IgD-negative memory B cell (primary cell): ENCODE measurements around the gene FRMD4A. TPM values are rescaled to one million over a fixed set of nuclear protein-coding genes. Genes with fewer than 3 reads are reported as not detected.
A peak's percentile ranks its signal among the peaks of the same experiment; 100 is the strongest.

ENCODE experiments used
- H3K27ac Mint-ChIP-seq, 3 donors: one replicate each; pipeline ENCODE4 v1.8.0; 2020 to 2022; ENCODE audit warnings: mild to moderate bottlenecking in 3 of 3, mixed read lengths in 3 of 3, moderate library complexity in 1 of 3
- H3K27me3 Mint-ChIP-seq: one replicate; pipeline ENCODE4 v1.8.0; 2021; ENCODE audit warnings: mixed read lengths
- H3K36me3 Mint-ChIP-seq: one replicate; pipeline ENCODE4 v1.8.0; 2020; ENCODE audit warnings: mild to moderate bottlenecking, mixed read lengths
- H3K4me1 Mint-ChIP-seq, 3 donors: one replicate each; pipeline ENCODE4 v1.8.0; 2020 to 2022; ENCODE audit warnings: mixed read lengths in 3 of 3, mild to moderate bottlenecking in 1 of 3
- H3K4me3 Mint-ChIP-seq, 4 donors: one replicate each; pipeline ENCODE4 v1.8.0; 2020 to 2022; ENCODE audit warnings: mild to moderate bottlenecking in 4 of 4, mixed read lengths in 4 of 4, moderate library complexity in 3 of 4
- H3K9me3 Mint-ChIP-seq, 3 donors: one replicate each; pipeline ENCODE4 v1.8.0; 2020 to 2021; ENCODE audit warnings: mixed read lengths in 3 of 3, mild to moderate bottlenecking in 1 of 3
- polyA plus RNA-seq: library from polyadenylated mRNA; unstranded; fragments of 300-500 nt; fragmentation: Illumina TruSeq; gene quantifications from one replicate; pipeline ENCODE4 v1.2.3, GENCODE V29; 2021

The FRMD4A gene
- polyA plus RNA-seq, 1 donor from 2014 or later: 1.7 TPM

DNA sequence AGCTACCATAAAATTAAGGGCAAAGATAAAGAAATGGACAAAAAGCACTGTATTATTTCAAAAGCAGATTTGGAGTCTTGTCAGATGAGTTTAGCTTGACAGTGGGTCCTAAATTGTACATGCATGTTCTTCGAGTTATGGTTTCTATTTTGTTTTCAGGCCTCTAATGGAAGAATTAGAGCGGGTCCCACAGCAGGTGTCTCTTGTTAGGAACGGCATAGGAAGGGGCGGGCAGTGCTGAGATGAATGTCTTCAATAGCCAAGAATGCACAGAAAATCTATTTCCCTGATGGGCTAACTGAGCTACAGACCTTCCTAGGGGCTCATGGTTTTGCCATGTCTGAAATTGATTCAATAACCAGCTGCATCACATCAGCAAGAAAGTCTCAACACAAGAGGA is 304.4 kb downstream of the FRMD4A start:
- Mint-ChIP-seq H3K4me3 (peak overlapping the region in 1 of 4 donors; percentile 41), H3K9me3 (no peaks in the 10 kb centered on the region), H3K27ac (no peak overlapping the region), H3K27me3 (peaks cover 31% of the 10 kb centered on the region), H3K36me3 (no peaks in the 10 kb centered on the region), H3K4me1 (peaks cover 18 to 31% (median 22%) of the 10 kb centered on the region in 3 donors)

DNA sequence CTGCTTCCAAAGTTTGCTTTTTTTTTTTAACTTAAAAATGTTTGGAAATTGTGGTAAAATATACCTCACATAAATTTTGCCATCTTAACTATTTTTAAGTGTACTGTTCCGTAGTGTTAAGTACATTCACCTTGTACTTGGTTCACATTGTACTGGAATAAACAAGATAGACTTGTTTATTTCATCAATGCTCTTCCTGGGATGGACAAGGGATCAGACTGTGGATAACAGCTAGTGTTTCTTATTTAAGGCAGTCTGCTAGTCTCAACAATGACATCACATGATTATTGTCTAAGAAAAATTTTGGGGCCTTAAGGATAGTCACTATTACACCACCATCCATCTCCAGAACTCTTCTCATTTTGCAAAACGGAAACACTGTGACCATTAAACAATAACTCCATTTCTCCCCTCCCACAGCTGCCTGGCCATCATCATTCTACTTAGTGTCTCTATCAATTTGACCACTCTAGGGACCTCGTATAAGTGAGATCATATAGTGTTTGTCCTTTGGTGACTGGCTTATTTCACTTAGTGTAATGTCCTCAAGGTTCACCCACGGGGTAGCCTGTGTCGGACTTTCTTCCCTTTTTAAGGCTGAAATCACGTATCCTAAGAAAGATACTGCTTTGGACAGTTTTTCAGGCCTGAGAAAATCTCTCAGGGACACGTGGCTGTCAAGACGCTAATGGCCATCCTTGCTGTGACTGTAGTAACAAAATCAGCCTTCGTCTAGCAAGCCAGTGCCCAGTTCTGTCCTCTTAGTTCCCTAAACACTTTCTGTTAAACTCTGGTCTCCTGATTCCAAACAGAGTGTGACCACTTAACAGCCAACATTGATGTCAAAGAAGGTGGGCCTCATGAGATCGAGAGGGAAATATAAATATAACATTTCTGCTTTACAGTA is 305.2 kb downstream of the FRMD4A start:
- Mint-ChIP-seq H3K36me3 (no peaks in the 10 kb centered on the region), H3K27ac (peak overlapping the region in 1 of 3 donors; percentile 18), H3K9me3 (no peaks in the 10 kb centered on the region), H3K4me3 (no peak overlapping the region), H3K4me1 (peaks cover 18 to 31% (median 22%) of the 10 kb centered on the region in 3 donors), H3K27me3 (peaks cover 30% of the 10 kb centered on the region)

DNA sequence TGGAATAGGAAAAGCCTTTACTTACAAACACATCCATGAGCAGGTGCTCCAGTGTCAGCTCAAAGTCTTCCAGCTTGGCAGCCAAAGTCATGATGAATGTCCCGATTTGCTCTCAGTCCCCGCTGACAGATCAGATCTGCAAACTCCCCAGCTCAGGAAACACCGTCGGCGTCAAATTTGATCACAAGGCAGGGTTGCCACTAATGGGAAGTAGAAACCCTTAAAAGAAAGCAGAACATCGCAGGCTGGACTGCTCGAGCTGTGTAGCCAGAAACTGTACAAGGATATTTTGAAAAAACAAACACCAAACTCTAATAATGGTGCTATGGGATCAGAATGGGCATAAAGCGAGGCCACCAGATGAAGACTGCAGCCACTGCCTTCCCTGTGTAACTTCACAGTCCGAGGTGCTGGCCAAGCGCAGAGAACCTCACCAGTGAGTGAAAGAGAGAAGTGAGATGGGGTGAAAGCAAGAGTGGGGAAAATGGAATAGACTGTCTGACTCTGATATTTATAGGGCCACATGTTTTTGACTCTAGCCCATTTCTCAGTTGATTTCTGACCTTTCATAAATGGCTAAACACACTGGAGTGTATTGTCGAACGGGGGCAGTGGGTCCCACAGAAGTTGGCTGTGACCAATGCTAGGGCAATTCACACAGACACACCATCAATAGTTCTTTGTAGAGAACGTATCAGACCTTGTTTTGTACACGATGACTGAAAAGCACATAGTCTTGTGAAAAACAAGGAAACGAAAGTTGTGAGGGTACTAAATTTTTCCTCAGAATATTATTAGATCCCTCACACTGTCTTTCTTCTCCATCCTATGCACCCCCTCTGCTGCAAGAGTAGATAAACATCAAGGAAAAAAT is 306.2 kb downstream of the FRMD4A start:
- Mint-ChIP-seq H3K36me3 (no peaks in the 10 kb centered on the region), H3K9me3 (no peaks in the 10 kb centered on the region), H3K4me1 (peaks cover 22 to 33% (median 22%) of the 10 kb centered on the region in 3 donors), H3K27me3 (peaks cover 23% of the 10 kb centered on the region), H3K27ac (peak overlapping the region; percentile 8 to 71 (median 36)), H3K4me3 (peak overlapping the region; percentile 65 to 91 (median 88))

DNA sequence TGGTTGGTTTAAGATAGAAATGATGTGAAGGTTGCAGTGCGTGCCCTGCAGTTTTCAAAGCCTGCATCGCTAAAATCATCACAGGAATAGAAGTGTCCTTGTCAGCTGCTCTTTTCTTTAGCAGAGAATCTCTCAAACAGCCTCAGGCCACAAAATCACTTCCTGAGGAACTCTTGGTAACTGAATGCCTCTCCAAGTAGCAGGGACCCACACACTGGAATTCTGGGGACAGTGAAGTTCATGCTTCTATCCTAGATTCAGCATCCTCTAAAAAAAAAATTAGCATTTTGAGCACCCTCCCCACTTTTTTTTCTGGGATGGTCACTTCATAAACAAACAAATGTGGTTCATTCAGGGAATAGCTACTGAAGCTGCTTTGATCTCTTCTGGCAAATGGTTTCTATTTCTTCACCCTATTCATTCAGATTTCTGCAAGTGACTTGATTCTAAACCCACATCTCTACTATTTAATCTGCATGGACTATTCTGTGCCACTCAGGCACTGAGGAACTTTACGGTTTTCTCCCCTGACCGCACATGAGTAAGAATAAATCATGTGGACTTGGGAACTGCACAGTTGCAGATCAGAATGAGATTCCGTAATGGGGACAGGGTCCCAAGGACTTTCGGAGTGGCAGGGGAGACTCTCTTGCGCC is 306.9 kb downstream of the FRMD4A start:
- H3K9me3 Mint-ChIP-seq: peaks cover 0 to 2% (median 2%) of the 10 kb centered on the region in 3 donors
- peaks cover 18% of the 10 kb centered on the region for H3K27me3 Mint-ChIP-seq
- H3K27ac Mint-ChIP-seq: peak overlapping the region; percentile 8 to 36 (median 13)
- H3K4me3 Mint-ChIP-seq: peak overlapping the region; percentile 65 to 91 (median 88)
- H3K4me1 Mint-ChIP-seq: peaks cover 22 to 33% (median 23%) of the 10 kb centered on the region in 3 donors
- peaks cover 3% of the 10 kb centered on the region for H3K36me3 Mint-ChIP-seq

DNA sequence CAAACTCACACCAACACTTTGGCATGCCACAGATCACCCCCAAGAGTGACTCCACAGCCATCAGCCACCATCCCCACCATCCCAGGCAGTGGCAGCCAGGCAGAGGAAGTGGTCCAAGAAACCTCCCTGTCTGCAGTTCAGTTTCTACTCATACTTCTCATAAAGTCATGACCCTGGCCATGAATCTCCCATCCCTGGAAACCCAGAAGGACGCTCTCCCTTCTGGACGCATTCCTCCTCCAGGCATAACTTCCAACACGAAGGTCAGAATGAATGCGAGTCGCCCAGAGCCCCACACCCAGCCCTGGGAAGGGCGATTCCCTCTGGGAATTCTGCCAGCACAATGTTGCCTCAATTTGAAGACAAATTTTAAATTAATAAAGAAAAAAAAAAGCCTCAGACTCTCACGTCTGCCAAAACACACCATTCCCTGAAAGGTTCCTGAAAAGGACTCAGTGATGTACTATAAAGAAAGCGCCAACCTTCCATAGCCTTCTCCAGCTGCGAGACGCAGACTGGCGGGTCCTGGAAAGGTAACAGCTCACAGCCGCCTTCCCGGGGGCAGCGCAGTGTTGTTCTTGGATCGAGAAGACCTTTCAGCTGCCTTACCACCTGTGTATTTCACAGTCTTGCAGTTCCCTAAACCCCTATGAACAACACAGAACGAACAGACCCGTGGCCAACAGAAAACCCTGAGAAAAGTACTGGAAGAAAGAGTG is 307.6 kb downstream of the FRMD4A start:
- peaks cover 8% of the 10 kb centered on the region for H3K36me3 Mint-ChIP-seq
- H3K4me1 Mint-ChIP-seq: peaks cover 24 to 33% (median 28%) of the 10 kb centered on the region in 3 donors
- H3K27ac Mint-ChIP-seq: no peak overlapping the region
- H3K27me3 Mint-ChIP-seq: peaks cover 18% of the 10 kb centered on the region
- H3K4me3 Mint-ChIP-seq: peak overlapping the region; percentile 4 to 91 (median 88)
- peaks cover 3% of the 10 kb centered on the region in 3 donors for H3K9me3 Mint-ChIP-seq

DNA sequence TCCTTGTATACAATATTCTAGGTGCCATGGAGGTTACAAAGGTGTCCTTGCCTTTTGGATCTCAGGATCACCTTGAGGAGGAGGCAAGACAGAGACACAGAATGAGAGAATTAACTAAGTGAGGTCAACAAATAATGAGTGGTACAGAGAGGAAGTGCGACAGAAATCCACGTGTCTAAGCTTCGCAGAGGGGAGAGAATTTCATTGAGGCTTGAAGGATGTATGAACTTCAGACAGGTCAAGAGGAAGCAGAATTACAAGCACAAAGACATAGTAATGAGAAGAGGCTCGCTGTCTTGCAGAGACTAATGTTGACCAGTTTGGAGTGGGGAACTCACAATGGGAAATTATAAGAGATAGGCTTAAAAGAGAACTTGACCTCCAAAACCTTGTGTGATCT is 308.7 kb downstream of the FRMD4A start:
- peaks cover 3 to 6% (median 3%) of the 10 kb centered on the region in 3 donors for H3K9me3 Mint-ChIP-seq
- H3K4me3 Mint-ChIP-seq: peak overlapping the region in 3 of 4 donors; percentile 2 to 35 (median 4)
- H3K27me3 Mint-ChIP-seq: peaks cover 18% of the 10 kb centered on the region
- peaks cover 8% of the 10 kb centered on the region for H3K36me3 Mint-ChIP-seq
- peaks cover 24 to 34% (median 28%) of the 10 kb centered on the region in 3 donors for H3K4me1 Mint-ChIP-seq
- peak overlapping the region in 1 of 3 donors; percentile 1 for H3K27ac Mint-ChIP-seq

DNA sequence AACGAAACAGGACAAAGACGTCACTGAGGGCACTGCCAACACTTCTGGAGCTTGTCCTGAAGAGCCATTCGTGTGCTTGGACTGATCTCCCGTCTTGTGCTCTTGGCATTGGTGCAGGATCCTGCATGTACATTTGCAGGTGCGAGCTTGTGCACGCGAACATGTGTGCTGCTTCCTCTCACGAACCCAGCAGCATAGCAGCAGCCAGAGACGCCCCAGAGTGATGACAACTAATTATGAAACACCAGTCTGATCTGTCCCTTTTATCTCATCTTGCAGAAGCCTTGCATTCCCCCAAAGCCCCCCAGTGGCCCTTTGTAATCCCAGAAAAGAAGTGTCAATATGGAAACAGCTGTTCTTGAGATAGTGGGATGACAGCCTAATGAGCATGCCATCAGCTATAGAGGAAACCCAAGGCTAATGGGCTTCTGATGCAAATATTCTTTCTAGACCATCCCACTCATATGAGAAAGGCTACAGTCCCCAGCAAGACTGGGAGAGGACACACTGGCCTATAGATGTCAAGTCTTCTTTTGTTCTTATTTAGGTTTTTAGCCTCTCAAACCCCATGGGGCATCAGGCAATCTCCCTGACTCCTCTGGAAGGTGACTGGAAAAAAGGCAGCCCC is 310.6 kb downstream of the FRMD4A start:
- peak overlapping the region in 1 of 3 donors; percentile 54 for H3K27ac Mint-ChIP-seq
- peaks cover 36 to 47% (median 37%) of the 10 kb centered on the region in 3 donors for H3K4me1 Mint-ChIP-seq
- peaks cover 18% of the 10 kb centered on the region for H3K27me3 Mint-ChIP-seq
- H3K9me3 Mint-ChIP-seq: peaks cover 3 to 6% (median 3%) of the 10 kb centered on the region in 3 donors
- no peak overlapping the region for H3K4me3 Mint-ChIP-seq
- peaks cover 8% of the 10 kb centered on the region for H3K36me3 Mint-ChIP-seq

DNA sequence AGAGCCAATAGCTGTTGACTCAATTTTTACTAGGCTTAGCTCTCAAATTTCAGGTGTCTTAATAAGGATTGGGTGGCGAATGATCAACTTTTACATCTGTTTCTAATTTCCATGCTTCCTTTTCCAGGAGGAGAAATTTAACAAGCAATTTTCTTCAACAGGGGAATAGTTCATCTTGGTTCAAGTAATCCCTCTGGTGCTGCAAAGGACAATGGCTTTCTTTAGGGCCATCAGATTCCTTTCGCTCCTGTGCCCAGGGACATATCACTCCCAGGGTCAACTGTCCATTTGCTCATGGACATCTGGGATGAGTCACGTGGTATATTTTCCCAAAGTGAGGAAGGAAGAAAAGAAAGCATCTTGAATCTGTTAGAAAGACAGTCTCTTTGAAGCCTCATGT is 313.3 kb downstream of the FRMD4A start:
- peaks cover 6% of the 10 kb centered on the region for H3K27me3 Mint-ChIP-seq
- H3K36me3 Mint-ChIP-seq: peaks cover 8% of the 10 kb centered on the region
- no peak overlapping the region for H3K4me3 Mint-ChIP-seq
- no peak overlapping the region for H3K27ac Mint-ChIP-seq
- H3K4me1 Mint-ChIP-seq: peaks cover 22 to 27% (median 24%) of the 10 kb centered on the region in 3 donors
- peaks cover 3 to 6% (median 3%) of the 10 kb centered on the region in 3 donors for H3K9me3 Mint-ChIP-seq

DNA sequence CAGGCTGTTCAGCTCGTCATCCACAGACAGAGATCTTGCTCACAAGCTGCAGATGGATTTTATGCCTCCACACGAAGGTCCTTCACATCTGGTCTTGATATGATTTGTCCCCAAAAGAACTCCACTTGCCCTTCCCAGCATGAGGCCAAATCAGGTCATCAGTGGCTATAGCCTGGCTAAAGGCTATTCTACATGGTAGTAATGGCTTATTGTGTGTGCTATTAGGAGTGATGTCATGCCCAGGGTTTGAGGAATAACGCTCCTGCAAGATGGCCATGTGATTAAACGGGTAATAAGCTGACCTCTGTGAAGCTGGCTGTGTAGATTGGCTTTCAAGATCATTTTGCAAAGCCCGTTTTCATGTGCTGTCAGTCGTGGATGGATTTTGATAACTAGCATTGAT is 313.8 kb downstream of the FRMD4A start:
- Mint-ChIP-seq H3K27ac (peak overlapping the region in 1 of 3 donors; percentile 41), H3K4me3 (no peak overlapping the region), H3K27me3 (peaks cover 6% of the 10 kb centered on the region), H3K9me3 (peaks cover 3 to 6% (median 3%) of the 10 kb centered on the region in 3 donors), H3K36me3 (peaks cover 8% of the 10 kb centered on the region), H3K4me1 (peaks cover 17 to 22% (median 19%) of the 10 kb centered on the region in 3 donors)

DNA sequence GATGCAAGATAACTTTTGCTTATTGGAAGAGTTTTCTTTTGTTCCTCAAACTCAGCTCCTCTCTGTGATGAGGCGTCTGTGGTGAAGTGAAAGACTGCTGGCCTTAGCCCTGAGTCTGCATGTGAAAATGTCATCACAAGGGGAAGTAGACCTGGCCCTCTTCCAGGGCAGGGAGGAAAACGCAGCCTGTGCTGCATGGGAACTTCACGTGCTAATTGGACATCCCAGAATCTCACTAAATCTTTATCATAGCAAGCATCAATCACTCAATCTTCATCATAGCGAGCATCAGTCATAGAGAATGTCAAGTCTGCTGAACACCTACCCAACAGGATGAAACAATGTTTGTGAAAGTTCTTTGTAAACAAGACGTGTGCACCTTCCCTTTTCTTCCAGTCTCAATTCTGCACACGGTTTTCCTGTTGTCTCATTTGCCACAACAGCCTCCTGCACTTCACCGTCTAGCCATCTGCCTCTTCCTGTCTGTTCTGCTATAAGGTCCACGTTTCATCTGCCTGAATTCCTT is 314.6 kb downstream of the FRMD4A start:
- Mint-ChIP-seq H3K27me3 (peaks cover 6% of the 10 kb centered on the region), H3K36me3 (peaks cover 8% of the 10 kb centered on the region), H3K4me1 (peaks cover 15 to 19% (median 19%) of the 10 kb centered on the region in 3 donors), H3K4me3 (peak overlapping the region; percentile 0 to 73 (median 46)), H3K9me3 (peaks cover 3 to 6% (median 3%) of the 10 kb centered on the region in 3 donors), H3K27ac (peak overlapping the region in 2 of 3 donors; percentile 30 to 86)

DNA sequence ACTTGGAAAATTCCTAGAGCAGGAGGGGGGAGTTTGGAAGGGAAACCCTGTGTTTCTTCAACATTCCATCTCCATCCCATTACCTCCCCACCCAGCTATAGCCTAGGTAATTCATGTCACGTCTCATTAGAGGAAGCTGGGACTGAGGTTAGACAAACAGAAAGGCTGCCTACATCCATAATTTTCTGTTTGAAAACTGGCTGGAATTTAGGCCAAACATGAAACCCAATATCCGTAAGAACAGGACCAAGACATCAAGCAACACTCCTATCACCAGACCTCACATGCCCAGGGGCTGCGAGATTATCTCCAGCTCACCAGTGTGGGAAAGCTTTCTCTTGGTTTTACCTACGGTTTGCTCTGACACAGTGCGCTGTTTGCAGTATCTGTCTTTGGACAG is 316.3 kb downstream of the FRMD4A start:
- peaks cover 23 to 26% (median 24%) of the 10 kb centered on the region in 3 donors for H3K4me1 Mint-ChIP-seq
- peaks cover 8% of the 10 kb centered on the region for H3K36me3 Mint-ChIP-seq
- peak overlapping the region in 1 of 3 donors; percentile 39 for H3K27ac Mint-ChIP-seq
- H3K9me3 Mint-ChIP-seq: peaks cover 3 to 6% (median 3%) of the 10 kb centered on the region in 3 donors
- H3K4me3 Mint-ChIP-seq: no peak overlapping the region
- peaks cover 4% of the 10 kb centered on the region for H3K27me3 Mint-ChIP-seq

DNA sequence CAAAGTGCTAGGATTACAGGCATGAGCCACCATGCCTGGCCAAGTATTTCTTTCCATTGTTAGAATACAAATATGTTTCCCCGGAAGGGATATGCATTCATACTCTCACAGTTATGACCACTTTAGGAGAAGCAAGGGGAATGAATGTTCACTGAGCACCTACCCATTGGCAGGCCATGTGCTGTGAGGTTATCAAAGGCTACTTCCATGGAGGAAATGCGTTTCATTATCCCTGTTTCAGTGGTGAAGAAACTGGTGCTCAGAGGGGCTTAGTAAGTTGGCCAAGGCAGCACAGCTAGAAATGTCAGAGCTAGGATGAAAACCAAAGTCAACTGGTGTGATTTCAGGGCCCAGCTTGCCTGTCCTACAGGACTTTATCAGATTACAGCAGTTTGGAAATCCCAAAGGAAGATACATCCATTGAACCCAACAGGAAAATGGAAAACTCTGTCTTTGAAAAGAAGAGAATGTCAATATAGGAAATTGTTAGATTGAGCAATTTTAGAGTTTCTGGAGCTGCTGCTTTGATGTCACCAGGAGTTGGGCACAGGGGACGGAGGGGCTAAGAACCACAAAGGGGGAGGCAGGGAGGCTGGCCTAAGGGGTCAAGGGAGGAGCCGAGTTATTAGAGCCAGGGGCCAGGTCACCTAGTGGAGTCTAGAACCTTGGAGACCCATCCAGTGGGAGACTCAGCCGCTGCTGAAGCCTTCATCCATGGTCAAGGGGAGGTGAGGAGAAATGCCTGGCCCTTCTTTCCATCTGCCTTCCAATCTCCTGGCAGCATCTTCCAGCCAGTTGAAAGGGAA is 319.8 kb downstream of the FRMD4A start:
- H3K9me3 Mint-ChIP-seq: no peaks in the 10 kb centered on the region
- peaks cover 14 to 28% (median 26%) of the 10 kb centered on the region in 3 donors for H3K4me1 Mint-ChIP-seq
- H3K4me3 Mint-ChIP-seq: peak overlapping the region in 1 of 4 donors; percentile 30
- H3K36me3 Mint-ChIP-seq: no peaks in the 10 kb centered on the region
- no peak overlapping the region for H3K27ac Mint-ChIP-seq
- H3K27me3 Mint-ChIP-seq: peaks cover 18% of the 10 kb centered on the region
